Transverse colon (tissue), 3 donors: Measurements from ENCODE around the gene C10orf71.

Source experiments
- POLR2A ChIP-seq: fragments of 450-650 bp; IDR thresholded peaks from one replicate; pipeline ENCODE4 v1.6.1; 2016; ENCODE audit warnings: antibody characterized with exemption, mild to moderate bottlenecking, moderate library complexity
- TF ChIP-seq, protein P1 (sequence below), 5 experiments: fragments of 200-600 bp in 3 of 5; fragments of 450-650 bp in 2 of 5; sonication (generic) in 3 of 5; IDR thresholded peaks; 1 replicate in 2 of 5; 2 replicates in 3 of 5; pipeline ENCODE4 v1.5.1; 2016 to 2017; ENCODE audit warnings: antibody characterized with exemption in 5 of 5, inconsistent platforms in 3 of 5, mild to moderate bottlenecking in 2 of 5, moderate library complexity in 1 of 5

DNA sequence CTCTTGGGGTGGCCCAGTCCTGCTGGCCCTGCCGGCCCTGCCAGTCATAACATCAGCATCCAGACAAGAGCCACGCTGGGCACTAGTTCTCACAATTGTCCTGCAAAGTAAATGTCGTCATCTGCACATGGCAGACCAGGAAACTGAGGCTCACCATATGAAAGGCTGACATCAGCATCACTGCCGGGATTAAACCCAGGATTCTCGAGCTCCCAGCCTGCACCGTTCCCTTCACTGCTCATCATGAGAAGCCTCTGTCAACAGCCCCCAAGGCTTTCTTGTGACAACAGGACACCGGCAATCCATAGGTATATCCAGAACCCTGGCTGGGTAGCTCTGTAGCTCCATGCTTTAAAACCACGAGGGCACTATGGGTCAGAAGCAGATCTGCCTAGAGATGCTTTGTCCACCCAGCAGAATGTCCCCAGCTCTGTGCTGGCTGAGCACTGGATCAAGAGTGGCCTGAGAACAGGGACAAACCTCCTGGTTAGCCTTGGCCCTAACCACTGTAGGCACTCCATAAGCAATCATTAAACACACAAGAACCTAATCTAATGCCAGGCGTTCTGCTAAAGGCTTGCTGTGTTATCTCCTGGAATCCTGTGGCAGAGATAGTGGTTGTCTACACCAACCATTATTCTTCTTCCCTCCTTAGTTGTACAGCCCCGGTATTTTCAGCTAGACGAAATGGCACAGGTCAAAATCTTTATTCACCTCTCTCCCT is 41.2 kb upstream of the C10orf71 start:
- TF ChIP-seq, protein P1, sequence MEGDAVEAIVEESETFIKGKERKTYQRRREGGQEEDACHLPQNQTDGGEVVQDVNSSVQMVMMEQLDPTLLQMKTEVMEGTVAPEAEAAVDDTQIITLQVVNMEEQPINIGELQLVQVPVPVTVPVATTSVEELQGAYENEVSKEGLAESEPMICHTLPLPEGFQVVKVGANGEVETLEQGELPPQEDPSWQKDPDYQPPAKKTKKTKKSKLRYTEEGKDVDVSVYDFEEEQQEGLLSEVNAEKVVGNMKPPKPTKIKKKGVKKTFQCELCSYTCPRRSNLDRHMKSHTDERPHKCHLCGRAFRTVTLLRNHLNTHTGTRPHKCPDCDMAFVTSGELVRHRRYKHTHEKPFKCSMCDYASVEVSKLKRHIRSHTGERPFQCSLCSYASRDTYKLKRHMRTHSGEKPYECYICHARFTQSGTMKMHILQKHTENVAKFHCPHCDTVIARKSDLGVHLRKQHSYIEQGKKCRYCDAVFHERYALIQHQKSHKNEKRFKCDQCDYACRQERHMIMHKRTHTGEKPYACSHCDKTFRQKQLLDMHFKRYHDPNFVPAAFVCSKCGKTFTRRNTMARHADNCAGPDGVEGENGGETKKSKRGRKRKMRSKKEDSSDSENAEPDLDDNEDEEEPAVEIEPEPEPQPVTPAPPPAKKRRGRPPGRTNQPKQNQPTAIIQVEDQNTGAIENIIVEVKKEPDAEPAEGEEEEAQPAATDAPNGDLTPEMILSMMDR (IDR thresholded peaks at IDR 0.05) = no peak
- no peak for TF ChIP-seq POLR2A
